HG02938 (cell line): Measurements from ENCODE around the gene PCSK1N.
"Not testable (repeated sequence)": the region's sequence is repeated elsewhere in the genome, so short reads cannot be mapped to it uniquely, and the experiment has no call there.

Source experiments
- ATAC-seq: cut with Tn5 transposase; IDR thresholded peaks from one replicate; pipeline ENCODE4 v1.9.1; 2021; ENCODE audit warnings: mild to moderate bottlenecking, moderate library complexity; ENCODE audit not compliant: unreplicated experiment

PCSK1N gene

GRCh38 chrX:48835524-48836329 lies at the start of gene PCSK1N:
TSS of gene PCSK1N (minus strand) at chrX:48835610. CDS start at chrX:48835532, 78 bp downstream.
- no peak for ATAC-seq

- no peak for ATAC-seq
Observed at GRCh38 chrX:48883729-48884128, 48.3 kb upstream of the PCSK1N start.

DNA sequence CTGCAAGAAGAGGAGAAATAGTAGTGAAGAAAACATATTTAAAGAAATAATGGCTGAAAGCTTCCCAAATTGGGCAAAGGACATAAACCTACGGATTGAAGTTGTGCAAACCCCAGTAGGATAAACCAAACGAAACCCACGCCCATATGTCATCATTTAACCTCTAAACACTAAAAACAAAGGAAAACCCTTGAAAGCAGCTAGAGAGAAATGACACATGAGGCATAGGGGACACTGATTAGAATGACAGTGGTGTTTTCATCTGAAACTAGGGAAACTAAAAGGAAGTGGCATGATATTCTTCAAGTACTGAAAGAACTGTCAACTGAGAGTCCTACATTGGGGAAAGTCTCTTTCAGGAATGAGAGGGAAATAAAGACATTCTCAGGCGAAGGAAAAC lies 41.5 kb upstream of the PCSK1N start:
- ATAC-seq, result not testable (repeated sequence)

DNA sequence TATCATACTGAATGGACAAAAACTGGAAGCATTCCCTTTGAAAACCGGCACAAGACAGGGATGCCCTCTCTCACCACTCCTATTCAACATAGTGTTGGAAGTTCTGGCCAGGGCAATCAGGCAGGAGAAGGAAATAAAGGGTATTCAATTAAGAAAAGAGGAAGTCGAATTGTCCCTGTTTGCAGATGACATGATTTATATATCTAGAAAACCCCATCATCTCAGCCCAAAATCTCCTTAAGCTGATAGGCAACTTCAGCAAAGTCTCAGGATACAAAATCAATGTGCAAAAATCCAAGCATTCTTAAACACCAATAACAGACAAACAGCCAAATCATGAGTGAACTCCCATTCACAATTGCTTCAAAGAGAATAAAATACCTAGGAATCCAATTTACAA lies 36.6 kb upstream of the PCSK1N start:
- ATAC-seq, result not testable (repeated sequence)

- no peak for ATAC-seq
Observed at GRCh38 chrX:48864210-48864609, 28.8 kb upstream of the PCSK1N start.

- ATAC-seq, result no peak
Observed at GRCh38 chrX:48854898-48855297, 19.5 kb upstream of the PCSK1N start.

- not testable (repeated sequence) for ATAC-seq
Observed at GRCh38 chrX:48854121-48854804, 18.9 kb upstream of the PCSK1N start.

DNA sequence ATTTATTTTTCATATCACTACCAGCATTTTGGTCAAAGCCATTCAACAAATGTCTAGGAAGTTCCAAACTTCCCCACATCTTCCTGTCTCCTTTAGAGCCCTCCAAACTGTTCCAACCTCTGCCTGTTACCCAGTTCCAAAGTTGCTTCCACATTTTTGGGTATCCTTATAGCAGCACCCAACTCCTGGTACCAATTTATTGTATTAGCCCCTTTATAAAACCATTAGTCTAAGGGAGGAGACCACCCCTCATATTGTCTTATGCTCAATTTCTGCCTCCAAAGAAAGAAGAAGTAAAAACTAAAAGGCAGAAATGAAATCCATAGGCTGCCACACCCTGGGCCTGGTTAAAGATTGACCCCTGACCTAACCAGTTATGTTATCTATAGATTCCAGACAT lies 18.1 kb upstream of the PCSK1N start:
- ATAC-seq, result not testable (repeated sequence)

DNA sequence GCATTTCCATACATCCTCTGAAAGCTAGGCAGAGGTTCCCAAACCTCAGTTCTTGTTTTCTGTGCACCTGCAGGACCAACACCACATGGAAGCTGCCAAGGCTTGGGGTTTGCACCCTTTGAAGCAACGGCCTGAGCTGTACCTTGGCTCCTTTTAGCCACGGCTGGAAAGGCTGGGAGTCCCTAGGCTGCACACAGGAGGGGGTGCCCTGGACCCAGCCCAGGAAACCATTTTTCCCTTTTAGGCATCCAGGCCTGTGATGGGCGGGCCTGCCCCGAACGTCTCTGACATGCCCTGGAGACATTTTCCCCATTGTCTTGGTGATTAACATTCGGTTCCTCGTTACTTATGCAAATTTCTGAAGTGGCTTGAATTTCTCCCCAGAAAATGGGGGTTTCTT lies 17.4 kb upstream of the PCSK1N start:
- no peak for ATAC-seq

DNA sequence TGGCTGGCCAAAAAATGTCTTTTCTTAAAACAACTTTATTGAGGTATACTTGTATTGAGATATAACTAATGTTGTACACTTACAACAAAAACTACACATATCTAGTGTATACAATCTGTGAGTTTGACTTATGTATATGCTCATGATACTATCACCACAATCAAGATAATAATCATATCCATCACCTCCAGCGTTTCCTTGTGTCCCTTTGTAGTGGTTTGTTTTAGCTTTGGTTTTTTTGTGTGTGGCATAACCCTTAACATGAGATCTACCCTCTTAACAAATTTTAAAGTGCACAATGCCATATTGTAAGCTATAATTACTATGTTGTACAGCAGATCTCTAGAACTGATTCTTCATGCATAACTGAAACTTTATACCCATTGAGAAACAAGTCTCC lies 13.4 kb upstream of the PCSK1N start:
- no peak for ATAC-seq

DNA sequence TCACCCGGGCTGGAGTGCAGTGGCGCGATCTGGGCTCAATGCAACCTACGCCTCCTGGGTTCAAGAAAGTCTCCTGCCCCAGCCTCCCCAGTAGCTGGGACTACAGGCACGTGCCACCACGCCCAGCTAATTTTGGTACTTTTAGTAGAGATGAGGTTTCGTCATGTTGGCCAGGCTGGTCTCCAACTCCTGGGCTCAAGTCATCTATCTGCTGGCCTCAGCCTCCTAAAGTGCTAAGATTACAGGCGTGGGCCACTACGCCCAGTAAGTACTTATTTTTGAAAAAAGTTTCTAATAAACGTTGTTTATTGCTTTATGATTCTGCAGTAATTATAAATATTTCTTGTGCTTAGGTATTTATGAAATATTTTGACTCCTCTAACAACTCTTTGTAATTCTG lies 4.3 kb upstream of the PCSK1N start:
- ATAC-seq, result no peak

DNA sequence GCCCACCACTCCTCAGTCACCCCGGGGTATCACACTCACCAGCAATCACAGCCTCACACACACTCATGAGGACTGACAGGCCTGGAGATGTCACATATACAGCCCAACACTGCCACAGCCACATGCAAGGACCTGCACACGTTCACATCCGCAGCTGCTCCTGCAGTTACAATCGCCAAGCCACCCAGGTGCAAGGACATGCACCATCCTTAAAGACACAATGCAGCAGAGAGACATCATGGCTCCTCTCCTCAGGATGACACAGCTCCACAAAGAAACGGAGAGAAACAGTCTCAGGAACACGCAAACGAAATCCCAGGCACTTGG lies 1.1 kb downstream of the PCSK1N start:
- ATAC-seq, result no peak

DNA sequence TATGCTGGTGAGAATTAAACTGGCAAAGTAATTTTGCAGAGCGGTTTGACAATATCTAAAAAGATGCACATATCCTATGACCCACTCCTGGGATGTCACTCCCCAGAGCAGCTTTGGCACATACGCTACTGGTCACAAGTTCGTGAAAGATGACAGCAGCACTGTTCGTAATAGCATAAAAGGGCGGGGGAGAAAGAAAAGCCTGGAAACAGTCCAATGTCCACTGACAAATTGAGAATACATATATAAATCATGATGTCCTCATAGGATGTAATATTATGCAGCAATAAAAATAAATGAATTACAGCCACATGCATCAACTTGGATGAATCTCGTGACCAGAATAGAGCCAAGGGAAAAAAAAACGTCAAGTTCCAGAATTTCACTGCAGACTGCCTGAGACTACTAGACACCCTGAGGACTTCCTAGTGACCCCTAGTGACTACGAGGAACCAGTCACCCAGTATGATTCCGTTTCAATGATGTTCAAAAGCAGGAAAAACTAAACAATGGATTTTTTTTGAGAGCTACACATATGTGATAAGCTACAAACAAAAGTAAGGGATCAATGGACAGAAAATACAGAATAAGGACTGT lies 1.8 kb downstream of the PCSK1N start:
- ATAC-seq, result no peak

DNA sequence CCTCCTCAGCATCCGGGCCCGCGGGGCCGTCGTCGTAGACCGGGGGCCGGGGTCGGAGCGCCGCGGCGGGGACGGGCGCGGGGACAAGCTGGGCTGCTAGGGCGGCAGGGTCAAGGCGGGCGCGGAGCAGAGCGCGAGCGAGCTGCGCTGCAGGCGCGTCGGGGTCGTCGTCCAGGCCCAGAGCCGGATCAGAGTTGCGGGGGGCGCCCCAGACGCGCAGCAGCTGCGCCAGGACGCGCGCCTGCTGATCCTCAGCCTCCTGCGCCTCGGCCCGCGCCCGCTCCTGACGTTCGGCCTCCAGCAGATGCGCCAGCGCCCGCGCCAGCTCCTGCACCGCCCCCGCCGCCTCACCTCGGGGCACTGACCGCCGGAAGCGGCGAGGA lies 3.5 kb downstream of the PCSK1N start:
- ATAC-seq, result no peak

DNA sequence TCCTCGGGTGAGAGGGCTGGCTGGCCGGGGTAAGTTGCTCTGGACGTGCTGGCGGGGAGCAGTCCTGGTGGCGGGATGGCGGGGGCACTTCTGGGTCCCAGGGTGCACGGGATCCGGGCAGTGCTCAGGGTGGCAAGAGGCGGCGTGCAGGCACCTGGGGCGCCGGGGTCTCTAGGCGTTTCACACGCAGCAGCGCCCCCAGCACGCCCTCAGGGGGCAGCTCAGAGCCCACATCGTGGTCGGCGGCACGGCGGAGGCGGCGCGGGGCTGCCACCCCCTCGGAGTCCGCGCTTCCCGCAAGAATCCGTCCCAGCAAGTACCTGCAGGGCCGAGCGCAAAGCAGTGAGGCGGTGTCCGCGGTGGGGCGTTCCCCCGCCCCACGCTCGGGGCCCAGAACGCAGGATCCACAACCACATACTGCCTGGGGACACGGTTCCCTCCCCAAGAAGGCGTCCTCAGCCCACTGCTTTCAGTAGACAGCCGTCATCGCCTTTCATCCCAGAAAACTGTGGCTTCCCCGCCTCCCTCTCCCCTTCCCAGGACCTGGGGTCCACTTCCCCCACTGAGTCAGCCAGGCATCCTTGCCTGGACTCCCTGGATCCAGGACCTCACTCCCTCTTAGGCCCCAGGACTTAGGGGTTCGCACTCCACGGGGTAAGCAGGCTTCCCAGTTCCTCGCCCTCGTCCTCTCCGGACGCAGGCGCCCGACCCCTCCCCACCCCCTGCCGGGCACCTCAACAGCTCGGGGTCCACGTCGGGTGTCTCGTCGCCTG lies 4.1 kb downstream of the PCSK1N start:
- no peak for ATAC-seq

GRCh38 chrX:48829016-48829735 lies 6.2 kb downstream of the PCSK1N start:
- ATAC-seq, result no peak

DNA sequence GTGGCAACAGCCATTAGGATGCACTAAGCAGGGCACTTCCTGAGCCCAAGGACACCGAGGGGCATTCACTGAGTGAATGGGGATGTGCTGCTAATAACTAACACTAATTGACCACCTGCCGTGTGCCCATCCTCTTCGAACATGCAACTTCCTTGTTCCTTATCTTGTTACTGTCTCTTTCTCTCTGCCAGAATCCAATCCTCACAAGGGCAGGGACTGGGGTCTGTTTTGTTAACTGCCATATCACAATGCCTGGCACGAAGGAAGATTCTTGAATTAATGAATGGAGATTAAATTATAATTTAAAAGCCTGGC lies 7.8 kb downstream of the PCSK1N start:
- ATAC-seq, result no peak

GRCh38 chrX:48826876-48827653 lies 8.3 kb downstream of the PCSK1N start:
- ATAC-seq, result no peak

DNA sequence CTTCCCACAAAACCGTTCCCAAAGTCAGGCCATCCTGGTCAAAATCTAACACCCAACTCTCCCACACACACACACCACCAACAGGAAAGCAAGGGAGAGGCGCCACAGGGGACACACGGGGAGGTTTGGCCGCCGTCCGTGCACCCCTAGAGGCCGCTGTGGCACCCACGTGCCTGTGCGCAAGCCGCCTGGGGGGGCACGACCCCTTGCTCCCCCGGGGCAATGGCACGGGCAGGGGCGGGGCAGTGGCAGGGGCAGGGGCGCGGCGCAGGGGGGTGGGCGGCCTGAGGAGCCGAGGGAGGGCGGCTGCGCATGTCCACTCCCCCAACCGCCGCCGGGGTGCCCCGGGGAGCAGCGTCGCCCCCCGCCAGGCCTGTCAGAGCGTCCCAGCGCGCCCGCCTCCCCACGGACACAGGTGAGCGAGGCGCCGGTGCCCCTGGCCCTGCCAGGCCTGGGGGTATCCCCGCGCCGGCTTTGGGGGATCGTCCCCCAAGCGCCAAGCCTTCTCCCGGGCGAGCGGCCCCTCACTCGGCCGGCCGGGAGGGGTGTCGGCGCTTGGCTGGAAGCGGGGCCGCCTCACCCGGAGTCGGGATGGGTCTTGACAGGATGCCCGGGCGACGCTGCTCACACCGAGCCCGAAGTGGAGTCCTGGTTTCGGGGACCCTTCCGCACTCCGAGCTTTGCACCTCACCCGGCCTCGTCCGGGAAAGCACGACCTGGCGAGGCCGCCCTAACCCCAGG lies 9.1 kb downstream of the PCSK1N start, which contains the start of gene ERAS:
ERAS (plus strand) TSS at position 379 of the 741 bp plus-strand sequence. CDS start 2,611 bp downstream, outside the sequence.
- no peak for ATAC-seq
